Ascending aorta (tissue), 2 donors: ENCODE measurements around the gene PRKAR2B. TPM values are rescaled to one million over a fixed set of nuclear protein-coding genes. Genes with fewer than 3 reads are reported as not detected.
"Not testable (repeated sequence)": the region's sequence is repeated elsewhere in the genome, so short reads cannot be mapped to it uniquely, and the experiment has no call there.

ENCODE experiments used
- DNase-seq, 2 donors: peaks; one replicate each; pipeline ENCODE4 v3.0.0-alpha.2; 2019; ENCODE audit warnings: low spot score in 2 of 2
- H3K27ac ChIP-seq, 2 donors: fragments of 200-600 bp; sonication (generic); one replicate each; pipeline ENCODE4 v1.5.1; 2016 to 2017; ENCODE audit warnings: mild to moderate bottlenecking in 1 of 2
- H3K27me3 ChIP-seq: fragments of 200-600 bp; sonication (generic); one replicate; pipeline ENCODE4 v1.5.1; 2017
- H3K36me3 ChIP-seq, 2 donors: fragments of 200-600 bp; sonication (generic); one replicate each; pipeline ENCODE4 v1.5.1; 2016
- H3K4me1 ChIP-seq, 2 donors: fragments of 200-600 bp; sonication (generic); one replicate each; pipeline ENCODE4 v1.5.1; 2016 to 2017; ENCODE audit warnings: mild to moderate bottlenecking in 1 of 2
- H3K4me3 ChIP-seq, 2 donors: fragments of 200-600 bp; sonication (generic); one replicate each; pipeline ENCODE4 v1.5.1; 2016 to 2017; ENCODE audit warnings: mild to moderate bottlenecking in 1 of 2
- H3K9me3 ChIP-seq, 2 donors: fragments of 200-600 bp; sonication (generic); one replicate each; pipeline ENCODE4 v1.5.1; 2016
- CTCF ChIP-seq, 3 experiments: fragments of 200-600 bp in 2 of 3; fragments of 450-650 bp in 1 of 3; sonication (generic) in 2 of 3; IDR thresholded peaks; one replicate each; pipeline ENCODE4 v1.5.1; 2016 to 2019; ENCODE audit warnings: antibody characterized with exemption in 3 of 3, mild to moderate bottlenecking in 1 of 3, moderate library complexity in 1 of 3
- intact Hi-C: fragments of 100-400 bp; cut with DNase I; formaldehyde crosslinking; loops from one replicate; pipeline ENCODE4 v1.15.1; 2023
- total RNA-seq: library from RNA; depleted of rRNA; stranded (reverse); fragments of >200 nt; gene quantifications from one replicate; pipeline ENCODE4 v1.1.0, GENCODE V29; 2016

PRKAR2B gene
- total RNA-seq, 1 donor from 2014 or later = 10.5 TPM

GRCh38 chr7:107128217-107128616, 83.7 kb downstream of the PRKAR2B start:
- no peak overlapping the region for H3K4me3 ChIP-seq
- no peak overlapping the region for H3K27ac ChIP-seq
- H3K4me1 ChIP-seq = no peaks in the 10 kb centered on the region
- no peaks in the 10 kb centered on the region for H3K36me3 ChIP-seq
- intact Hi-C loops = no loop called here
- no peak for TF ChIP-seq CTCF (IDR thresholded peaks at IDR 0.05)
- H3K27me3 ChIP-seq = no peaks in the 10 kb centered on the region
- DNase-seq = no peak
- no peaks in the 10 kb centered on the region for H3K9me3 ChIP-seq

GRCh38 chr7:107128748-107129147, 84.2 kb downstream of the PRKAR2B start:
- H3K4me1 ChIP-seq = no peaks in the 10 kb centered on the region
- H3K27me3 ChIP-seq = no peaks in the 10 kb centered on the region
- no peak overlapping the region for H3K27ac ChIP-seq
- intact Hi-C loops = no loop called here
- H3K9me3 ChIP-seq = no peaks in the 10 kb centered on the region
- no peak for DNase-seq
- no peaks in the 10 kb centered on the region for H3K36me3 ChIP-seq
- TF ChIP-seq CTCF (IDR thresholded peaks at IDR 0.05) = no peak
- H3K4me3 ChIP-seq = no peak overlapping the region

- H3K27ac ChIP-seq = no peak overlapping the region
- H3K36me3 ChIP-seq = no peaks in the 10 kb centered on the region
- no peaks in the 10 kb centered on the region for H3K27me3 ChIP-seq
- no peaks in the 10 kb centered on the region for H3K4me1 ChIP-seq
- no peak for TF ChIP-seq CTCF (IDR thresholded peaks at IDR 0.05)
- intact Hi-C loops = no loop called here
- no peak overlapping the region for H3K4me3 ChIP-seq
- no peaks in the 10 kb centered on the region for H3K9me3 ChIP-seq
- no peak for DNase-seq
Measured at GRCh38 chr7:107130487-107131220, 86.1 kb downstream of the PRKAR2B start.

- no peaks in the 10 kb centered on the region for H3K27me3 ChIP-seq
- intact Hi-C loops = no loop called here
- DNase-seq = no peak
Measured at GRCh38 chr7:107133396-107133795, 88.9 kb downstream of the PRKAR2B start.

DNA sequence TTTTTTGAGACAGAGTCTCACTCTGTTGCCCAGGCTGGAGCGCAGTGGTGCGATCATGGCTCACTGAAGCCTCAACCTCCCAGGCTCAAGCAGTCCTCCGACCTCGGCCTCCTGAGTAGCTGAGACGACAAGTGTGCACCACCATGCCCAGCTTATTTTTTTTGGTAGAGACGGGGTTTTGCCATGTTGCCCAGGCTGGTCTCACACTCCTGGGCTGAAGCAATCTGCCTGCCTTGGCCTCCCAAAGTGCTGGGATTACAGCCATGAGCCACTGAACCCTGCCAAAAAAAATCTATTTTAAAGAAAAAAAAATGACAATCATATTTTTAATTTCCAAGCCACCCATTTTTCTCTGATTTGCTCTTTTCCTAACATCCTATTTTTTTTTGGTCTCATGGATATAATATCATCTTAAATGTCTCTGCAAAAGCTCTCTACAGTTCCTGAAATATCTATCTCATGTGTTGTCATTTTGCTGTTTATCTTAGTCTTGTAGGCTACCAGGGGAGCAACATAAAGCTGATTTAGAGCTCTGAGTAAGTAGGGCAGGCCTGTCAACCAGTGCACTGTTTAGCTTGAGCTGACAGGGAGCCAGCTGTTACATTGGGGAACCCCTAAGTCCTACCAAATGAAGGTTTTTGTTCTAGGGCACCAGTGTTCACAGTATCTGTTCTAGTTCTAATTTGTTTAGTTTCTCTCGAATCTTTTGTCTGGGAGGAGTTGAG, 94.4 kb downstream of the PRKAR2B start:
- H3K27ac ChIP-seq = no peak overlapping the region
- intact Hi-C loops = no loop called here
- no peaks in the 10 kb centered on the region for H3K4me1 ChIP-seq
- DNase-seq = no peak
- no peaks in the 10 kb centered on the region for H3K9me3 ChIP-seq
- H3K36me3 ChIP-seq = no peaks in the 10 kb centered on the region
- no peak for TF ChIP-seq CTCF (IDR thresholded peaks at IDR 0.05)
- H3K4me3 ChIP-seq = no peak overlapping the region
- no peaks in the 10 kb centered on the region for H3K27me3 ChIP-seq

More at GRCh38 chr7:107133396-107133795, 88.9 kb downstream of the PRKAR2B start:
- no peak overlapping the region for H3K27ac ChIP-seq
- no peaks in the 10 kb centered on the region for H3K9me3 ChIP-seq
- H3K36me3 ChIP-seq = no peaks in the 10 kb centered on the region
- no peaks in the 10 kb centered on the region for H3K4me1 ChIP-seq
- H3K4me3 ChIP-seq = no peak overlapping the region
- TF ChIP-seq CTCF (IDR thresholded peaks at IDR 0.05) = no peak

GRCh38 chr7:107143875-107144274, 99.4 kb downstream of the PRKAR2B start:
- H3K4me1 ChIP-seq, H3K4me3 ChIP-seq, H3K27me3 ChIP-seq, H3K27ac ChIP-seq, H3K9me3 ChIP-seq, H3K36me3 ChIP-seq, DNase-seq: not testable (repeated sequence)
- intact Hi-C loops = loop anchor here (10.0 kb wide), 1 partner anchor 581 kb away; no protein-coding TSS in a partner anchor
